GM18517 (cell line): ENCODE data around the gene ROR2.
"Not testable (repeated sequence)": the region's sequence is repeated elsewhere in the genome, so short reads cannot be mapped to it uniquely, and the experiment has no call there.

Experiments
- ATAC-seq: cut with Tn5 transposase; IDR thresholded peaks from one replicate; pipeline ENCODE4 v1.9.1; 2021; ENCODE audit warnings: mild to moderate bottlenecking, moderate library complexity; ENCODE audit not compliant: unreplicated experiment

ROR2 gene

GRCh38 chr9:91803970-91804752 is 145.9 kb downstream of the ROR2 start:
- no peak for ATAC-seq

GRCh38 chr9:91803151-91803940 is 146.7 kb downstream of the ROR2 start:
- ATAC-seq, result no peak

GRCh38 chr9:91802391-91802790 is 147.6 kb downstream of the ROR2 start:
- ATAC-seq, result no peak

- no peak for ATAC-seq
These were observed 149.5 kb downstream of the ROR2 start for GRCh38 chr9:91800473-91801030.

- no peak for ATAC-seq
These were observed 150.8 kb downstream of the ROR2 start for GRCh38 chr9:91799113-91799744.

GRCh38 chr9:91798273-91799112 is 151.5 kb downstream of the ROR2 start:
- ATAC-seq, result not testable (repeated sequence)

- ATAC-seq, result not testable (repeated sequence)
These were observed 152.5 kb downstream of the ROR2 start for GRCh38 chr9:91797517-91797916.

- not testable (repeated sequence) for ATAC-seq
These were observed 153.5 kb downstream of the ROR2 start for GRCh38 chr9:91796516-91796915.

GRCh38 chr9:91795598-91796241 is 154.3 kb downstream of the ROR2 start:
- ATAC-seq, result no peak

GRCh38 chr9:91793371-91793770 is 156.7 kb downstream of the ROR2 start:
- not testable (repeated sequence) for ATAC-seq

- no peak for ATAC-seq
These were observed 159.1 kb downstream of the ROR2 start for GRCh38 chr9:91790917-91791316.

GRCh38 chr9:91789941-91790340 is 160.1 kb downstream of the ROR2 start:
- no peak for ATAC-seq

GRCh38 chr9:91787931-91788330 is 162.1 kb downstream of the ROR2 start:
- ATAC-seq, result no peak

- no peak for ATAC-seq
These were observed 163.7 kb downstream of the ROR2 start for GRCh38 chr9:91786132-91786896.

- ATAC-seq, result no peak
These were observed 164.6 kb downstream of the ROR2 start for GRCh38 chr9:91785447-91785842.

GRCh38 chr9:91784673-91785446 is 165.2 kb downstream of the ROR2 start:
- ATAC-seq, result no peak

GRCh38 chr9:91783876-91784672 is 166.0 kb downstream of the ROR2 start:
- ATAC-seq, result no peak

- ATAC-seq, result no peak
These were observed 166.6 kb downstream of the ROR2 start for GRCh38 chr9:91783411-91783810.
